ENCODE results near the gene VPS13C. TPM values are rescaled to one million over a fixed set of nuclear protein-coding genes. Genes with fewer than 3 reads are reported as not detected.

VPS13C gene, protein sequence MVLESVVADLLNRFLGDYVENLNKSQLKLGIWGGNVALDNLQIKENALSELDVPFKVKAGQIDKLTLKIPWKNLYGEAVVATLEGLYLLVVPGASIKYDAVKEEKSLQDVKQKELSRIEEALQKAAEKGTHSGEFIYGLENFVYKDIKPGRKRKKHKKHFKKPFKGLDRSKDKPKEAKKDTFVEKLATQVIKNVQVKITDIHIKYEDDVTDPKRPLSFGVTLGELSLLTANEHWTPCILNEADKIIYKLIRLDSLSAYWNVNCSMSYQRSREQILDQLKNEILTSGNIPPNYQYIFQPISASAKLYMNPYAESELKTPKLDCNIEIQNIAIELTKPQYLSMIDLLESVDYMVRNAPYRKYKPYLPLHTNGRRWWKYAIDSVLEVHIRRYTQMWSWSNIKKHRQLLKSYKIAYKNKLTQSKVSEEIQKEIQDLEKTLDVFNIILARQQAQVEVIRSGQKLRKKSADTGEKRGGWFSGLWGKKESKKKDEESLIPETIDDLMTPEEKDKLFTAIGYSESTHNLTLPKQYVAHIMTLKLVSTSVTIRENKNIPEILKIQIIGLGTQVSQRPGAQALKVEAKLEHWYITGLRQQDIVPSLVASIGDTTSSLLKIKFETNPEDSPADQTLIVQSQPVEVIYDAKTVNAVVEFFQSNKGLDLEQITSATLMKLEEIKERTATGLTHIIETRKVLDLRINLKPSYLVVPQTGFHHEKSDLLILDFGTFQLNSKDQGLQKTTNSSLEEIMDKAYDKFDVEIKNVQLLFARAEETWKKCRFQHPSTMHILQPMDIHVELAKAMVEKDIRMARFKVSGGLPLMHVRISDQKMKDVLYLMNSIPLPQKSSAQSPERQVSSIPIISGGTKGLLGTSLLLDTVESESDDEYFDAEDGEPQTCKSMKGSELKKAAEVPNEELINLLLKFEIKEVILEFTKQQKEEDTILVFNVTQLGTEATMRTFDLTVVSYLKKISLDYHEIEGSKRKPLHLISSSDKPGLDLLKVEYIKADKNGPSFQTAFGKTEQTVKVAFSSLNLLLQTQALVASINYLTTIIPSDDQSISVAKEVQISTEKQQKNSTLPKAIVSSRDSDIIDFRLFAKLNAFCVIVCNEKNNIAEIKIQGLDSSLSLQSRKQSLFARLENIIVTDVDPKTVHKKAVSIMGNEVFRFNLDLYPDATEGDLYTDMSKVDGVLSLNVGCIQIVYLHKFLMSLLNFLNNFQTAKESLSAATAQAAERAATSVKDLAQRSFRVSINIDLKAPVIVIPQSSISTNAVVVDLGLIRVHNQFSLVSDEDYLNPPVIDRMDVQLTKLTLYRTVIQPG (N-terminal part only)
- total RNA-seq, result 10 to 100 TPM; 21.5 to 49.6 (median 31.0) TPM
- polyA plus RNA-seq, result 10 to 100 TPM in 1 of 2 donors, 1 to 10 TPM in 1; 8.8 to 20.1 TPM

DNA sequence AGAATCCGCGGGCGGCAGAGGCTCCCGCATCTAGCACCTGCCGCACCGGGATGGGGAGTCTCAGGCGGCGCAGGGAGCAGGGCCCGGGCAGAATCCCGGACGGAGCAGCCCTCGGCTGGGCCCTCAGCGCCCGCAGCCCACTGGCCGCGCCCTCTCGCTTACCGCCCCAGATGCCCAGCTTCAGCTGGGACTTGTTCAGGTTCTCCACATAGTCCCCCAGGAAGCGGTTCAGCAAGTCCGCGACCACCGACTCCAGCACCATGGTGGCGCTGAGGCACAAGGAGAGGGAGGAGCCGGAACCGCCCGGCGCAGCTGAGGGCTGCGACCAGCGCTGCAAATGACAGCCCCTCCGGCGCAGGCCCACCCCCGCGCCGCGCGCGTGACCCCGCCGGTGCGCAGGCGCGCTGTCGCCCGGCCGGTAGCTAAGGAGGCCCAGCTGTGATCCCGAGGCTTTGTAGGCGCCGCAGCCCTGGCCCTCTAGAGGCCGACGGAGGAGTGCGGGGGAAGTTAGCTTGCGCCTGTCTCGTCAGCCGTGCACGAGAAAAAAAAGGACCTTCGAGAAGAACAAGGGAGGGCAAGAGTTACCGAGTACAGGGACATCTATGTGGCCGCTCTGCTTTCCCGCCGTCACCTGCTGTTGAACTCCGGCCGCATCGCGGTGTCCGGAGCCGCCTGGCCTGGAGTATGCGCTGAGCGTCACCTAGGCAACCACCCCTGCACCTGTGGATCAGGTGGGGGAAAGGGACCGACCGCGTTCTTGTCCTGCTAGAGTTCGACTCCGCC is at the start of gene VPS13C:
Gene VPS13C, minus strand, starts transcription at position 335 of the 783 bp plus-strand sequence. Its CDS starts 73 bp downstream, at position 262.
- intact Hi-C loops (cut with DNase I), result no loop called here
- 0% methylated on average over 61 to 73 of the region's 73 CpGs for WGBS, 2 donors
- no peak for FAIRE-seq

DNA sequence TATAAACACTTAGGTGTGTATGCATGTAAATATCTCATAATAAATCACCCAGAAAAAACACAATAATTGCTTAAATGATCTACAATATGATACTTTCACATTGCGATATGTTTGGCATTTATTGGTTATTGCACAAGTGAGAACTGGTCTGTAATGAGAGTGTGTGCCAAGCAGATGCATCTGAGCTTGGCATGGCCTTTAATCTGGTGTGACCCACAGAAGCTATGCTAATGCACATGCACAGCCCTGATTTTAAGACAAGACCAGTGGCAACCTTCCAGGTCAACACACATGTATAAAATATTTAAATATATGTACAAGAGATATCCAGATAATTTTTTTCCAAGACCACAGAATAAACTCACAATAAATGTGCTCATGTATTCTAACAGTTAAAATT is 49.2 kb upstream of the VPS13C start:
- H3K9me3 ChIP-seq, result no peaks in the 10 kb centered on the region
- WGBS, 2 donors, result 63 to 74% methylated on average over 1 of the region's 1 CpG
- no peak for ATAC-seq

More for the DNA sequence above, at the start of gene VPS13C:
- H3K36me3 ChIP-seq, result no peaks in the 10 kb centered on the region
- H3K9me3 ChIP-seq, result no peaks in the 10 kb centered on the region
- DNase-seq (peak; percentile 91 to 96 (median 94)), ATAC-seq (peak; percentile 89 to 96 (median 94))
- H3K27me3 ChIP-seq, result no peaks in the 10 kb centered on the region
- peak within 1 kb of the TSS; percentile 88 to 96 (median 94) for H3K27ac ChIP-seq
- H3K4me1 ChIP-seq, result peaks cover 18 to 28% (median 21%) of the 10 kb centered on the region in 3 donors
- H3K4me3 ChIP-seq, result peak within 1 kb of the TSS; percentile 90 to 97 (median 92)
- TF ChIP-seq, protein P1, sequence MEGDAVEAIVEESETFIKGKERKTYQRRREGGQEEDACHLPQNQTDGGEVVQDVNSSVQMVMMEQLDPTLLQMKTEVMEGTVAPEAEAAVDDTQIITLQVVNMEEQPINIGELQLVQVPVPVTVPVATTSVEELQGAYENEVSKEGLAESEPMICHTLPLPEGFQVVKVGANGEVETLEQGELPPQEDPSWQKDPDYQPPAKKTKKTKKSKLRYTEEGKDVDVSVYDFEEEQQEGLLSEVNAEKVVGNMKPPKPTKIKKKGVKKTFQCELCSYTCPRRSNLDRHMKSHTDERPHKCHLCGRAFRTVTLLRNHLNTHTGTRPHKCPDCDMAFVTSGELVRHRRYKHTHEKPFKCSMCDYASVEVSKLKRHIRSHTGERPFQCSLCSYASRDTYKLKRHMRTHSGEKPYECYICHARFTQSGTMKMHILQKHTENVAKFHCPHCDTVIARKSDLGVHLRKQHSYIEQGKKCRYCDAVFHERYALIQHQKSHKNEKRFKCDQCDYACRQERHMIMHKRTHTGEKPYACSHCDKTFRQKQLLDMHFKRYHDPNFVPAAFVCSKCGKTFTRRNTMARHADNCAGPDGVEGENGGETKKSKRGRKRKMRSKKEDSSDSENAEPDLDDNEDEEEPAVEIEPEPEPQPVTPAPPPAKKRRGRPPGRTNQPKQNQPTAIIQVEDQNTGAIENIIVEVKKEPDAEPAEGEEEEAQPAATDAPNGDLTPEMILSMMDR (IDR thresholded peaks at IDR 0.05), result peak; percentile 58 to 80 (median 74)

DNA sequence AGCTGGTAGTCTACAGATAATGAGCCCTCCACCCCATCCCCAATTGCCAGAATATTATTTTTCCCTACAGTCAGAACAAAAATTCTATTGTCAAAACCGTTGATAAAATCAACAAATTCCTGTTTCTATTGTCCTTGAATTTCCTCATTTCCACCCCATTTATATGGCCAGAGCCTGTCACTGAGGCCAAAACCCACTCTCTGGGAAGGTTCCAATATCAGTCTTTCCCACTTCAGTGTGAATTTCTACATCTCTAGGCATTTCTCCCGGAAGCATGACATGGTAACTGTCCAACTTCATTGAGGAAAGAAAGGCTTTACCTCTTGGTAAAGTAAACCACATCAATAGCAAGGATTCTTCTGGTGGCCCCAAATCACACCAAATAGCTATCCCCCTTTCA is 48.2 kb upstream of the VPS13C start:
- ATAC-seq (no peak), FAIRE-seq (no peak), DNase-seq (no peak)
- peaks cover 30 to 36% (median 35%) of the 10 kb centered on the region in 3 donors for H3K4me1 ChIP-seq
- intact Hi-C loops (cut with DNase I), result no loop called here
- H3K9me3 ChIP-seq, result no peaks in the 10 kb centered on the region
- no peak overlapping the region for H3K27ac ChIP-seq
- 58 to 63% methylated on average over 2 of the region's 2 CpGs for WGBS, 2 donors
- no peak overlapping the region for H3K4me3 ChIP-seq
- TF ChIP-seq, protein P1 (IDR thresholded peaks at IDR 0.05), result no peak
- H3K27me3 ChIP-seq, result no peaks in the 10 kb centered on the region
- H3K36me3 ChIP-seq, result no peaks in the 10 kb centered on the region

More for the DNA sequence above, 49.2 kb upstream of the VPS13C start:
- Histone ChIP-seq H3K27ac (peak overlapping the region in 2 of 4 donors; percentile 76 to 84), H3K4me3 (no peak overlapping the region), H3K4me1 (peaks cover 32 to 38% (median 37%) of the 10 kb centered on the region in 3 donors), H3K27me3 (no peaks in the 10 kb centered on the region), H3K36me3 (no peaks in the 10 kb centered on the region)
- FAIRE-seq (no peak), DNase-seq (no peak)
- TF ChIP-seq, protein P1 (IDR thresholded peaks at IDR 0.05), result no peak
- intact Hi-C loops (cut with DNase I), result no loop called here

DNA sequence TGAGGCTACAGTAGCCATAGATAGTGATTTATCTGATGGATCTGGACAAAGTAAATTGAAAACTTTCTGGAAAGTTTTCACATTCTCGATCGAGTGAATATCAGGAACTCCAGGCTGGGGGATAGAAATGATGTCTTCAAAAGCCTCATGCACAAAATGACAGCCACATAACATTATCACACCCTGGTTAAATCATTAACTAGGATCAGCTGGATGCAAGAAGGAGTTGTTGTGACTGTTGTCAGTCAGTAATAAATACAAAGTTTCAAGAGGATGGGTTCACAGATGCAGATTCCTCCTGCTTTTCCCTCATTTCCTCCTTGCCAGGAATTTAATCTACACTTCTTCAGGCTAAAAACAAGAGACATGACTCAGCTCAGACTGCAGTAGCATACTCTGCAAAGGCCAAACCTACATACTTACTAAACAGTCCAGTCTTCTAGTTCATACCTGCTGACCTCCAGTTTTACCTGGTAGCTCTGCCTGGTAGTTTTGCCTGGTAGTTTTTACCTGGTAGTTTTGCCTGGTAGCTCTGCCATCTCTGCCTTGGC is 47.4 kb upstream of the VPS13C start:
- Histone ChIP-seq H3K4me1 (peaks cover 26 to 31% (median 29%) of the 10 kb centered on the region in 3 donors), H3K9me3 (no peaks in the 10 kb centered on the region), H3K27me3 (no peaks in the 10 kb centered on the region), H3K4me3 (no peak overlapping the region), H3K36me3 (no peaks in the 10 kb centered on the region), H3K27ac (no peak overlapping the region)
- FAIRE-seq, result no peak
- ATAC-seq, result peak in 2 of 4 donors; percentile 15 to 40
- TF ChIP-seq, protein P1 (IDR thresholded peaks at IDR 0.05), result no peak
- no peak for DNase-seq
- 15 to 22% methylated on average over 2 of the region's 2 CpGs for WGBS, 2 donors
- intact Hi-C loops (cut with DNase I), result no loop called here
